Lung (tissue), 12 donors: ENCODE measurements around the gene JAM2. TPM values are rescaled to one million over a fixed set of nuclear protein-coding genes. Genes with fewer than 3 reads are reported as not detected.

ENCODE experiments used
- ATAC-seq: fragments of 200-7000 bp; cut with Tn5 transposase; one replicate; pipeline ENCODE4 v1.9.1; 2020; ENCODE audit warnings: moderate number of reproducible peaks; ENCODE audit not compliant: insufficient read depth, low FRiP score
- DNase-seq, 3 donors: peaks; one replicate each; pipeline ENCODE4 v3.0.0-alpha.2; 2013 to 2017
- H3K27ac ChIP-seq, 2 donors: one replicate each; pipeline ENCODE4 v1.5.1; 2013; ENCODE audit warnings: mild to moderate bottlenecking in 2 of 2, moderate library complexity in 2 of 2, control low read depth in 1 of 2, inconsistent platforms in 1 of 2, low read depth in 1 of 2, low read length in 1 of 2
- H3K27me3 ChIP-seq, 3 donors: one replicate each; pipeline ENCODE4 v1.5.1; 2013; ENCODE audit warnings: low read length in 2 of 3; ENCODE audit not compliant: control insufficient read depth in 3 of 3, insufficient read depth in 3 of 3
- H3K36me3 ChIP-seq, 4 donors: one replicate each; pipeline ENCODE4 v1.5.1; 2013; ENCODE audit warnings: low read length in 4 of 4, mild to moderate bottlenecking in 1 of 4, moderate library complexity in 1 of 4; ENCODE audit not compliant: control insufficient read depth in 4 of 4, insufficient read depth in 4 of 4
- H3K4me1 ChIP-seq, 5 donors: one replicate each; pipeline ENCODE4 v1.5.1; 2013; ENCODE audit warnings: low read length in 5 of 5, mild to moderate bottlenecking in 2 of 5, moderate library complexity in 1 of 5; ENCODE audit not compliant: control insufficient read depth in 5 of 5, insufficient read depth in 5 of 5
- H3K4me3 ChIP-seq: one replicate; pipeline ENCODE4 v1.5.1; 2013; ENCODE audit warnings: mild to moderate bottlenecking, control low read depth, moderate library complexity
- H3K9ac ChIP-seq, 2 donors: one replicate each; pipeline ENCODE4 v1.5.1; 2013; ENCODE audit warnings: low read length in 2 of 2, control low read depth in 1 of 2; ENCODE audit not compliant: insufficient read depth in 1 of 2
- H3K9me3 ChIP-seq, 4 donors: one replicate each; pipeline ENCODE4 v1.5.1; 2013; ENCODE audit warnings: low read length in 3 of 4, mild to moderate bottlenecking in 1 of 4, moderate library complexity in 1 of 4; ENCODE audit not compliant: control insufficient read depth in 4 of 4, insufficient read depth in 3 of 4
- WGBS, 2 donors: extraction: QIAGEN DNeasy Blood & Tissue Kit; methylation state at CpG; one replicate each; pipeline ENCODE4 v1.1.7; 2013; 5-methylcytosine and 5-hydroxymethylcytosine counted together
- polyA plus RNA-seq, 2 donors: library from polyadenylated mRNA; stranded (reverse); fragments of 200-250 nt; gene quantifications; one replicate each; pipeline ENCODE4 v1.2.1, GENCODE V29; 2013
- total RNA-seq, 2 donors: library from RNA; depleted of rRNA in 1 of 2; stranded (reverse); fragments of >200 nt in 1 of 2; gene quantifications; one replicate each; pipeline ENCODE4 v1.2.1, GENCODE V29; 2014 to 2021
- TF ChIP-seq, protein P1 (sequence below): IDR thresholded peaks from 2 replicates; pipeline ENCODE4 v1.5.1; 2012; ENCODE audit warnings: mild to moderate bottlenecking; ENCODE audit errors: control extremely low read depth, extremely low read depth
- donor health status: control.
- donor health status: control.
- donor health status: Bipolar disorder and iron deficiency.
- donor health status: healthy.
- donor health status: DM: yes; HTN: yes; CAD: no.

The JAM2 gene
- total and polyA plus RNA-seq, 4 donors, result 11.1 to 57.1 (median 14.4) TPM

DNA sequence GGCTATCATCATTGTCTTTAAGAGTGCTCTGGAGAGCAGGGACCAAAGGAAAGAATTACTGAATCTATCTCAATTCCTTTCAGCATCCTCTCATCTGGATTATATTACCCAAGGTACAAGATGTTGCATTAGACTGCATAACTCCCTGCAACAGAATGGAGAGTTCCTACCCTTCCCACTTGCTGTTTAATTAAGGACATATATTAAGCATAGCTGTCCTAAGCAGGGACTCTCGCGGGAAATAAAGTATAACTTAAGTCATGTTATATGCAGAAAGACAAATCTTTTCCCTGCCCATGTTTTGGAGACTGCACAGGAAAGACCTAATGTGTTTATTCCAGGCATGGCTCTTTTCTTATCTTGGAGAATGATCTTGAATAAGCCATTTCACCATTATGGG lies 6.8 kb upstream of the JAM2 start:
- ATAC-seq, result no peak
- WGBS, 2 donors, result 68 to 87% methylated on average over 2 of the region's 2 CpGs
- TF ChIP-seq, protein P1, sequence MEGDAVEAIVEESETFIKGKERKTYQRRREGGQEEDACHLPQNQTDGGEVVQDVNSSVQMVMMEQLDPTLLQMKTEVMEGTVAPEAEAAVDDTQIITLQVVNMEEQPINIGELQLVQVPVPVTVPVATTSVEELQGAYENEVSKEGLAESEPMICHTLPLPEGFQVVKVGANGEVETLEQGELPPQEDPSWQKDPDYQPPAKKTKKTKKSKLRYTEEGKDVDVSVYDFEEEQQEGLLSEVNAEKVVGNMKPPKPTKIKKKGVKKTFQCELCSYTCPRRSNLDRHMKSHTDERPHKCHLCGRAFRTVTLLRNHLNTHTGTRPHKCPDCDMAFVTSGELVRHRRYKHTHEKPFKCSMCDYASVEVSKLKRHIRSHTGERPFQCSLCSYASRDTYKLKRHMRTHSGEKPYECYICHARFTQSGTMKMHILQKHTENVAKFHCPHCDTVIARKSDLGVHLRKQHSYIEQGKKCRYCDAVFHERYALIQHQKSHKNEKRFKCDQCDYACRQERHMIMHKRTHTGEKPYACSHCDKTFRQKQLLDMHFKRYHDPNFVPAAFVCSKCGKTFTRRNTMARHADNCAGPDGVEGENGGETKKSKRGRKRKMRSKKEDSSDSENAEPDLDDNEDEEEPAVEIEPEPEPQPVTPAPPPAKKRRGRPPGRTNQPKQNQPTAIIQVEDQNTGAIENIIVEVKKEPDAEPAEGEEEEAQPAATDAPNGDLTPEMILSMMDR, result no peak

DNA sequence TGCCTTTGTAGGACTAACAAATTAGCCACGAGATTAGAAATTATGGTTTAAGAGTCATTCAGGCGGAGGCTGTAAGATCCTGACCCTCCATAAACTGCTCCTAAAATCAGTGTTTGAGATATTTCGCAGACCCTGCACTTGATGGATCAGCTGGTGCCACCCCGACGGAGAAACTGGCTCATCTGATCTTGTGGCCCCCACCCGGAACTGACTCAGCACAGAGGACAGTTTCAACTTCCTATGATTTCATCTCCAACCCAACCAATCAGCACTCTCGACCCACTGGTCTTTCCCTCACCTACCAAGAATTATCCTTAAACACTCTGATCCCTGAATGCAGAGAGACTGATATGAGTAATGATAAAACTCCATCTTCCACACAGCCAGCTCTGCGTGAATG lies 3.7 kb upstream of the JAM2 start:
- H3K9me3 ChIP-seq, result no peaks in the 10 kb centered on the region
- DNase-seq (no peak), ATAC-seq (no peak)
- H3K36me3 ChIP-seq, result no peaks in the 10 kb centered on the region
- peaks cover 0 to 14% (median 2%) of the 10 kb centered on the region in 5 donors for H3K4me1 ChIP-seq
- no peak overlapping the region for H3K4me3 ChIP-seq
- H3K9ac ChIP-seq, result no peak overlapping the region
- 72 to 75% methylated on average over 8 of the region's 8 CpGs for WGBS, 2 donors
- TF ChIP-seq, protein P1, result no peak
- peaks cover 0 to 4% (median 0%) of the 10 kb centered on the region in 3 donors for H3K27me3 ChIP-seq
- no peak overlapping the region for H3K27ac ChIP-seq

More for the DNA sequence above, 6.8 kb upstream of the JAM2 start:
- H3K9ac ChIP-seq, result no peak overlapping the region
- DNase-seq, result no peak
- no peaks in the 10 kb centered on the region for H3K27me3 ChIP-seq
- H3K36me3 ChIP-seq, result no peaks in the 10 kb centered on the region
- no peaks in the 10 kb centered on the region for H3K4me1 ChIP-seq
- H3K9me3 ChIP-seq, result no peaks in the 10 kb centered on the region
- no peak overlapping the region for H3K4me3 ChIP-seq
- no peak overlapping the region for H3K27ac ChIP-seq

DNA sequence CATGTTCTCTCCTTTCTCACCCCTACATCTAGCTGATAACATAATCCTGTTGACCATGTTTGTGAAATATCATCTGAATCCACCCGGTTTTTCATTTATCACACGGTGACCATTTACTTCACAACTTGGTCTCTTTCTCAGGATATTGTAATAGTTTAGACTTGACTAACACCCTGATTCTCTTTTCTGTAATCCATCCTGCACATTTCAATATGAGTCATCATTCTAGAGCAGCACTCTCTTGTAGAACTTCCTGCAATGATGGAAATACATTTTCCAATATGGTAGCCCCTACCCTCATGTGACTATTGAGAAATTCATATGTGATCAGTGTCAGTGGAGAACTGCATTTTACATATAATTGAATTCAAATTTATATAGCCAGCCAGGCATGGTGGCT lies 2.3 kb upstream of the JAM2 start:
- Histone ChIP-seq H3K4me1 (peaks cover 0 to 20% (median 4%) of the 10 kb centered on the region in 5 donors), H3K27ac (no peak overlapping the region), H3K36me3 (no peaks in the 10 kb centered on the region), H3K4me3 (no peak overlapping the region), H3K9ac (no peak overlapping the region), H3K27me3 (peaks cover 0 to 4% (median 0%) of the 10 kb centered on the region in 3 donors), H3K9me3 (no peaks in the 10 kb centered on the region)
- TF ChIP-seq, protein P1, result no peak
- DNase-seq (no peak), ATAC-seq (no peak)
- WGBS, 2 donors, result 87% methylated on average over 2 of the region's 2 CpGs
